NCI-H82 treated with DMSO at 0.1 percent for 48 hours (cell line): ENCODE results near the gene SESTD1.
"Not testable (repeated sequence)": the region's sequence is repeated elsewhere in the genome, so short reads cannot be mapped to it uniquely, and the experiment has no call there.

Experiments used
- DNase-seq: peaks from one replicate; lab custom pipeline; 2025; ENCODE audit not compliant: unreplicated experiment; lab: John Stamatoyannopoulos, UW

SESTD1 gene

DNA sequence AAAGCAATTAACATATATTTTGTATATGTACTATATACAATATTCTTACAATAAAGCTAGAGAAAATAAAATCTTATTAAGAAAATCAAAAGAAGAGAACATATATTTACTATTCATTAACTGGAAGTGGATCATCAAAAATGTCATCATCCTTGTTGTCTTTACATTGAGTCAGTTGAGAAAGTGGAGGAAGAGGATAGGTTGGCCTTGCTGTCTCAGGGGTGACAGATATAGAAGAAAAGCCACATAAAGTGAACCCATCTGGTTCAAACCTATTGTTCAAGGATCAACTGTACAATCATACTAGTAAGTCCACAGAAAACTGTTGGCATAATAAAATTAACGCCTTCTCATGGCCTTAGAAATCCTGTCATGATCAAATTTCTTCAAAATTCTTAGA, 26.6 kb downstream of the SESTD1 start:
- no peak for DNase-seq

DNA sequence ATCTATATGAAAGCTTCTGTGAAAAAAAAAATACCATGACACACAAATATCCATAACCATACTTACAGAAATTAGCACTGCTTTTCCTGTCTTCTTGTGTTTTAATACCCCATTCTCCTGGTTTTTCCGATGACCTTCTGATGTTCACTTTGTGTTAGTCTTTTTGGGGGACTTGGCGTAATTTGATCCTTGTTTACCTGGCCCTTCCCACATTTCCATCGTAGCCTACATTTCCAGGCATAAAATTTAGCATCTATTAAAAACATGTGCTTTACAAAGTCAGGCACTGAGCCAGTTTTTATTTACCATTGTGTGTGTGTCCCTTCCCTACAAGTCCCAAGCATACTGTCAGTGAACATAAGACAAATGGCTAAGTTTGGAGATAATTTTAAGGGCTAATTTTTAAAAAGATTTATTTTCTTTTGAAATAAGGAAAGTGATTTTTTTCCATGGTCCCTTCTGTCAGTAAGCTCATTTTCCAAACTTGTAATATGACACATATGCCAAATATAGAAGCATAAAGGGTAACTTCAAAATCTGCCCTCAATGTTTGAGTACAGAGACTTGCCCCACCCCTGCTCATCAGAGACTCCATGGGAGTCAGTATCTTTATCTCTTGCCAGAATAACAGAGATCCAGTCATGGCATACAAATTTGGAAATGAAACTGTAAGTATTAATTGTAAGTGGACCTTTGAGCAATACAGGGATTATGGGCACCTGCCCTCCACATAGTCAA, 27.3 kb downstream of the SESTD1 start:
- no peak for DNase-seq

DNA sequence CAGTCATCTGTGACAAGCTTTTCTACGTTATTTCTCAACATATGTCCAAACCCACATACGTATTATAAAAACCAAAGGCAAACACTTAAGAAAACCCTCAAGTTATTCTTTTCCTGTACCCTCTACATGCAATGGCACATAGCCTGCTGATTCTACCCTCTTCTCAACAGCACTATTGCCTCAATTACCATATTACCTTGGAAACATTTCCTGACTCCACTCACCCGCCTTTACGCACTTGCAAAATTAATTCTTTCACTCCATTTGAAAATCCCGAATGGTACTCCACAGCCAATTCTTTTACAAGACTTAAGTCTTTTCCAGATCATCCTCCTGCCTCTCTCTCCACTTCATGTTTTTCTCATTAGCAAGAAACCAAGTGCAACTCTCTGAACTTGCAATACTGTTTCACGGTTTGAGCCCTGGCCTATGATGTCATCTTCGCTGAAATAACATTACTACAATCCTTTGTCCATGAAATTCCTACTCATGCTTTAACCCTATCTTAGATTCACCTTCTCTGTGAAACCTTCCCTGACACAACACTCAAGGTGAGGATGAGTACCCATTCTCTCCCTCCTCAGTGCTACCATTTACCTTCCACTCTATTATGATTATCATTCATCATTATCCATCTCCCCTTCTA, 29.0 kb downstream of the SESTD1 start:
- no peak for DNase-seq

GRCh38 chr2:179234658-179235240, 29.9 kb downstream of the SESTD1 start:
- DNase-seq: no peak

DNA sequence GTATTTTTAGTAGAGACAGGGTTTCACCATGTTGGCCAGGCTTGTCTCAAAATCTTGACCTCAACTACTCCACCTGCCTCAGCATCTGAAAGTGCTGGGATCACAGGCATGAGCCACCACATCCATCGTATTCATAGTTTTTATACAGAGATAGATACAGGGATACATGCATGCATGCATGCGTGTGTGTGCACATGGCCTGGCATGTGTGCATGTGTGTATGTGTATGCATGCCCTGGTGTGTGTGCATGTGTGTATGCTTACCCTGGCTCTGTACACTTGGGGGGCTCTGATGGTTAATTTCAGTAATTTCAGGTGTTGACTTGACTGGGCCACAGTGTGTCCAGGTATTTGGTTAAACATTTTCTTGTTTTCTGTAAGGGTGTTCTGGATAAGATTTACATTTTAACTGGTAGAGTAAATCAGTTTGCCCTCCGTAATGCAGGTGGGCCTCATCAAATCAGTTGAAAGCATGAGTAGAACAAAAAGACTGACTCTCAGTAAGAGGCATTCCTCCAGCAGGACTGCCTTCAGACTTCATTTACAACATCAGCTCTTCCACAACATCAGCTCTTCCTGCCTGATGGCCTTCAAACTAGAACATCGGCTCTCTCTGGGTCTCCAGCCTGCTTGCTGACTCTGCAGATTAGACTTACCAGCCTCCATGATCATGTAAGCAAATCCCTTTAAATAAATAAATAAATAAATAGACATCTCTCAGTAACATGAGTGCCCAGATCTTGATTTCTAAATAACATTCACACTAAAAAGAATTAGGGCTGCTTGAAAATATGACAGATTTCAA, 30.8 kb downstream of the SESTD1 start:
- DNase-seq: no peak

DNA sequence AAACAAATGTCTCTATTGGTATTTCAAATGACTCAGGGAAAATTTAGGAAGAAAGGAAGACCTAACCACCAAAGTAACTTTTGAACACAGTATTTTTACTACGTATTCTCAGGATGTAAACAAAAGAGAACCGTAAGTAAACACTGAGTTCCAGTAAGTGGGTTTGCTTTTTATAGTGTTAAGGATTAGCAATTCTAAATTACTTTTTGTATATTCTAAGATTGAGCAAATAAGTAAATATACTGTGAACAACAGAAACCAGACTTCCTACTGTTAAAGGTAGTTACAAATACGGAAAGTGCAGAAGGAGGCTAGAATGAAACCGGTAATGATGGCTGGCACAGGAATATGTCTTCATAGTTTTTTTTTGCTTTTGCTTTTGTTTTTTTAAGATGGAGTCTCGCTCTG, 31.5 kb downstream of the SESTD1 start:
- no peak for DNase-seq

DNA sequence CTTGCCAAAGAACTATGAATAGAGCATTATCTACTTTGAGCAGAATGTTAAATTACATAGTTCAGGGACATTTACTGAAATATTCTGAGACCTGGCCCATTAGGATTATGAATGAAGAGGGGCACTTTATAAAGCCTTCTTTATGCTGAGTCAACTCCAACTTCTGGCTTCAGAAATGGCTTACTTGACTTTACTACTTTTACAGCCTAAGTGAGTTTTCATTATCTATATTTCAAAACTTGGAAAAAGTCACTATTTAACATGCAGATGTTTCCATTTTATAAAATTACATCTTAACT, 37.7 kb downstream of the SESTD1 start:
- no peak for DNase-seq

DNA sequence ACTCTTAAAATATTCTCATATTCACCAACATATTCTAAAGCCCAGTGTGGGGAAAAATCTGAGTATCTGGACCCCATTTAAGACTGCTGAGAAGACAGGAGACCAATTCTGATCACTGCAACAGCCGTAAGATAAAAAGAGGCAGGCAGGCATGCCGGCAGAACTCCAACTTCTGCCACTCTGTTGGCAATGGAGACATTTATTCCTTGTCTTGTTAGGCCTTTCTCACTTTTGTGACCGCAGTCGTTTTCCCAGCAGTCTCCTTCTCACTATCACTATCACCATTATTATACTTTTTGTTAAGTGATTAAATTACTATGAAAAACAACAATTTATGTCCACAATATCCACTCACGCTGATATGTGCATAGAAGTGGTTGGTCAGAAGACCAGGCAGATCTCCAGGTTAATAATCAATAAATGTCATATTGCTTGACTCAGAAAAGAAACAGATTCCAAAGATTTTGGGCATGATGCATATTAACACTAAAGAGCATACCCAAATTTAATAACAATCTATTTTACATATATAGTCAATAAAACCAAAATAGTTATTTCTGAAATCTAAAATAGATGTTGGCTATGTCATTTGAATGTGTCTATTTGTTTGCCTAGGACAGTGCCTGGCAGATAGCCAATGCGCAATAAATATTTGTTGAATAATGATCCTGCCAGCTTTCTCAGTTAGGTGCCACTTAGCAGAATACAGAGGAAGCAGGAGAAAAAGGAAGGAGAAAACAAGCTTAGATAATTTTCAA, 38.2 kb downstream of the SESTD1 start:
- DNase-seq: no peak

DNA sequence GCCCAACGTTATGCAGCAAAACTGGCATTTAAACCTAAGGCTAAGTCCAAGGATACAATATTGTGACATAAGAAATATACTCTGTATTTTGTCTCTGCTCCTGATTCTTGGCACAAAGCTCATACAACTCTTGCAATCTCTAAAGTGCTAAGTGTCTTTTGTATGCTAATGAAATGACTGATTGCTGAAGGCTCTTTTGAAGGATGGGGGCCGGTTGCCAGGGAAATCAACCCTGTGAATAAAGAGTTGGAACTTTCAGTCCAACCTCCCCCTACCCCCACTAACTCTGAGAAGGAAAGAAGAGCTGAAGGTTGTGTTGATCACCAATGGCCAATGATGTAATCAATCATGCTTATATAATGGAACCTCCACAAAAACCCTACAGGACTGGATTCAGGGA, 40.3 kb downstream of the SESTD1 start:
- no peak for DNase-seq

DNA sequence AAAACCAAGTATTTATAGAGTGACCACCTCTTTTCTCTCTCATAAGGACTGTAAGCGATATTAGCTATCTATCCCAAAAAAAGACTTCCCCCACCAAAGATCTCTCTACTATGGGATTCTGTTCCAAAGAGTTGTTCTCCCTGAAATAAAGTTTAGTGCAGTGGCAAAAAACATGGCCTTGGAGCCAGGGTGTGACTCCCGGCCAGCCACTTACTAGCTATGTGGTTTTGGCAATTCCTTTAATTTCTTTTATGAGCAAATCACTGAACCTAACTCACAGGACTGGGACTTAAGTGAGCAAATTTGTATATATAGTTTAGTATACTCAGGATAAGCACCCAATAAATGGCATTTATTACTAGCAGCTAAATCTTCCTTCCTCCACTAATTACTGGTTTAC, 42.6 kb downstream of the SESTD1 start:
- DNase-seq: no peak

DNA sequence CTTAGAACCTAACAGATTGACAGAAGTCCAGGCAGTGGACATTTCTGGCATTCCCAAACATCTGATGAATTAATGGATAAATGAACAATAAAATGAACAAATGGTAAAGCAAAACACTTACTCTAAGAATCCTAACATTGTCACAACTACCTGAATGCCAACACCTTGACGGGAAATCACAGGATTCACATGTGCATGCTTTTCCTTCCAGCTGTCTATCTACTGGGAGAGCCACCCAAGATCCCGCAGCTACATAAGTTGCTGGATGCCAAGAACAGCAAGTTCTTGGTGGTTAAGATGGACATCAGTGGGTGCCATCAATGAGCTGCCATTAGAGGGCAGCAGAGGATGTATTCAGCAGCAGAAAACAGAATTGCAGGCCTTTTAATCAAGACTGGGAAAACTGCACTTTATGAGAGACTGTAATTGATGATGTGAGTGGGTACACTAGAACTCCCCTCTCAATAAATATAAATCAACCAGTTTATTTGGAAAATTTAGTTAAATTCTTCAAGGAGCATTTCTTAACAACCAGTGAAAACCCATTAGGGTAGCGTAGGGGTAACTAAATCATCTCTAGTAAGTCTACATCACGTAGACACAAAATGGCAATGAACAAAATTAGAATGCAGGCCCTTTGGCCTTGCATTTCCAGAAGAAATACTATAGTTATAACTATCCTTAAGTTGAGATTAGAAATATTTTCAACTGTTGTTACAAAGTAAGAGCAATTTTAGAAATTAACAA, 45.6 kb downstream of the SESTD1 start:
- DNase-seq: peak; percentile 41

DNA sequence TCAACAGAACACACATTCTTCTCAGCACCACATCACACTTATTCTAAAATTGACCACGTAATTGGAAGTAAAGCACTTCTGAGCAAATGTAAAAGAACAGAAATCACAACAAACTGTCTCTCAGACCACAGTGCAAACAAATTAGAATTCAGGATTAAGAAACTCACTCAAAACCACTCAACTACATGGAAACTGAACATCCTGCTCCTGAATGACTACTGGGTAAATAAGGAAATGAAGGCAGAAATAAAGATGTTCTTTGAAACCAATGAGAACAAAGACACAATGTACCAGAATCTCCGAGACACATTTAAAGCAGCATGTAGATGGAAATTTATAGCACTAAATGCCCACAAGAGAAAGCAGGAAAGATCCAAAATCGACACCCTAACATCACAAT, 50.0 kb downstream of the SESTD1 start:
- not testable (repeated sequence) for DNase-seq

GRCh38 chr2:179211355-179211754, 53.3 kb downstream of the SESTD1 start:
- no peak for DNase-seq

DNA sequence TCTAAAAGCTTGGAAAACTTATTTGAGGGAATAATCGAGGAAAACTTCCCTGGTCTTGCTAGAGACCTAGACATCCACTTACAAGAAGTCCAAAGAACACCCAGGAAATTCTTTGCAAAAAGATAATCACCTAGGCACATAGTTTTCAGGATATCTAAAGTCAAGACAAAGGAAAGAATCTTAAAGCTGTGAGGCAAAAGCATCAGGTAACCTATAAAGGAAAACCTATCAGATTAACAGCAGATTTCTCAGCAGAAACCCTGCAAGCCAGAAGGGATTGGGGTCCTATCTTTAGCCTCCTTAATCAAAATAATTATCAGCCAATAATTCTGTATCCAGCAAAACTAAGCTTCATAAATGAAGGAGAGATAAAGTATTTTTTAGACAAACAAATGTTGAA, 56.4 kb downstream of the SESTD1 start:
- DNase-seq: not testable (repeated sequence)

GRCh38 chr2:179207047-179207446, 57.6 kb downstream of the SESTD1 start:
- no peak for DNase-seq

DNA sequence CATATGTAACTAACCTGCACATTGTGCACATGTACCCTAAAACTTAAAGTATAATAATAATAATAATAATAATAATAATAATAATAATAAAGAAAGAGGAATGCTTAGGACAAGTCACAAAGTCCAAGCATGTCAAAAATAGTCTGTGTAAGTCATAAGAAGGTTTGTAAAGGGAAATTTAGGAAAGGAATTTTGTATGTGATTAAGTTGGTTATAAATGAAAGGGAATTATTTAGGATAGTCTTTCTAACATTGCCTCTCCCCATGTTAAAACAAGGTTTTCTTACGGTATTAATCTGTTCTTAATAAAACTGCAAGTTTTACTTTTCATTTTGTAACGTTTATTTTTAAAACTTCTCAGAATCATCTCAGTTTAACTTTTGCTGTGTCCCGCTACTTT, 62.8 kb downstream of the SESTD1 start:
- DNase-seq: no peak

- DNase-seq: not testable (repeated sequence)
These were observed 68.6 kb downstream of the SESTD1 start for GRCh38 chr2:179195926-179196590.

DNA sequence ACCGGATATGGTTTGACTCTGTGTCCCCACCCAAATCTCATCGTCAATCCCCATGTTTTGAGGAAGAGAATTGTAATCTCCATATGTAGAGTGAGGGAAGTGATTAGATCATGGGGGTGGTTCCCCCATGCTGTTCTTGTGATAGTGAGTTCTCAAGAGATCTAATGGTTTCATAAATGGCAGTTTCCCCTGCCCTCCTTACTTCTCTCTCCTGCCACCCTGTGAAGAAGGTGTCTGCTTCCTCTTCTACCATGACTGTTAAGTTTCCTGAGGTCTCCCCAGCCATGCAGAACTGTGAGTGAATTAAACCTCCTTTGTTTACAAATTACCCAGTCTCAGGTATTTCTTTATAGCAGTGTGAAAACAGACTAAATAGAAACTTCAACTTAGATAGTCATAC, 69.5 kb downstream of the SESTD1 start:
- no peak for DNase-seq

DNA sequence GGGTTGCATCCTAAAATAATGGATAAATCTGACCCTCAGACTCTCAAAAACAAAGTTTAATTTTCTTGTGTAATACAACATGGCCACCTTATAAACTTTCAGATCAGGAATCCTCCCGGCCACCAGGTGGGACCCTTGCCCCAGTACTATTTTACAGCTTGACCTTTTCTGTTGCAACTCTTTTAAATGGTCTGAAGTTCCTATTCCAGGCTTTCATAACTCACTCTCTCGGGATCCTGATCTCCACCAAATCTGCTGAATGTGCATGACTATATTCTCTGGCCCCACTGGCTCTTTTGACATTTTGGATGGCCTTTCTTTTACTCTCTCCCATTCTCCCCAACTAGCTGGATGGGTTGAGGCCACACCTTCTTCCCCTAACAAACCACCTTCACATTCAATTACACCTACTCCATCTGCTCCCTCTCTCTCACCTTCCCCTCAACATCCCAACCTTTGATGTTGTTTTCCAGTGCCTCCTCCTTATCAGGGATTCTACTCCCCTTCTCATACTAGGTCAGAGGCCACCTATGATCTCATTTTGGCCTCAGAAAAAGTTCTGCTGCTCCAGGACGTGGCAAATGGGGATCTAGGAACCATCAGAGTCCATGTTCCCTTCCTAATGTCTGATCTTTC, 70.8 kb downstream of the SESTD1 start:
- DNase-seq: no peak
